Stimulated activated CD8-positive, alpha-beta memory T cell treated with anti-CD3 and anti-CD28 coated beads, Interleukin-7, amount 100 ng/mL, for 4 hours (primary cell): ENCODE data around the gene ALDH8A1.
A peak's percentile ranks its signal among the peaks of the same experiment; 100 is the strongest.
"Not testable (repeated sequence)": the region's sequence is repeated elsewhere in the genome, so short reads cannot be mapped to it uniquely, and the experiment has no call there.

Source experiments
- DNase-seq, 2 donors: peaks; one replicate each; pipeline ENCODE4 v3.0.0-alpha.2; 2020; ENCODE audit warnings: low read depth in 2 of 2

Gene ALDH8A1

DNA sequence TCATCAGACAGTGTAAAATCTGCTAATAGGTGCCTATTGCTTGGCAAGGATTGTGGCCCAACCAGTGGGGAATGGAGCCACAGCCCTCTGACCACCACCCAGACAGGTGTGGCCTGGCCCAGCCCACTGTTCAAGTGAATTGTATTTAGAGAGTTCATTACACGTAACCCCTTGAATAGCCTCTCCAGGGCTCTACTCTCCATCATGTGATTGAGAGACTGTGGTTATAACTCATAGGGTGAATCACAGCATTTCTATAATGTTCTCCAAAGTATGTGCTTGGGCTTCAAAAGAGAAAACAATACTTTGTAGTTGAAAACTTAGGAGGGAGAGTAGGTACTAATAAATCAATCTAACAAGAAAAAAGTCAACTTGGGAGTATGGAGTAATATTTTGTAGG lies 38.4 kb downstream of the ALDH8A1 start:
- no peak for DNase-seq

- no peak for DNase-seq
These were observed 39.3 kb downstream of the ALDH8A1 start for GRCh38 chr6:134910593-134910935.

- no peak for DNase-seq
These were observed 40.0 kb downstream of the ALDH8A1 start for GRCh38 chr6:134909701-134910592.

DNA sequence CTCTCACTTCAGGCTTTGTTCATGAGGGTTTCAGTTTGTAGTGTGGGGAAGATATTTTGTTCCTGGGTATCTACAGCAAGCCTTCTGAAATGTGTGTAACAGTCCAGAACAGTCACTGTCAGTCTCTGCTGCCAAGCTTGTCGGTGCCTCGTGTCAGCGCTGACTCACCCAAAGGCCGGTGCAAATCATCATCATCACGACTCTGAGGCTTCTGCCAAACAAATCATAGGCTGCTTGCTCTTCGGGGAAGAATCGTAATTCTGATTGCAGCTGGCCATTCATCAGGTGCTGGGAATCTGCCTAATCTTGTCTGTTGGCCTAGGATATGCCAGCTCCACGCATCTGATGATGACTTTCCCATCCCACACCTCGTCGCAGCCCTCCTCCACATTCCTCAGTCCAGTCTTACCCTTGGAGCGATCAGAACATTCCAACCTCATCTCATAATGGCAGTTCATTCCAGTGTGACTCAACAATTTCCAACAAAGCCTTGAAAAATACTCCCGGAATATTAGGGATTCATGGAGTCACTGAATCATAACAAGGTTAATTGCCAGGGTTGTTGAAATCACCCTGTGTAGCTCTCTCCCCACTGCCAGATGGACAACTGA lies 40.9 kb downstream of the ALDH8A1 start:
- DNase-seq = no peak

GRCh38 chr6:134904731-134905130 lies 45.2 kb downstream of the ALDH8A1 start:
- not testable (repeated sequence) for DNase-seq

DNA sequence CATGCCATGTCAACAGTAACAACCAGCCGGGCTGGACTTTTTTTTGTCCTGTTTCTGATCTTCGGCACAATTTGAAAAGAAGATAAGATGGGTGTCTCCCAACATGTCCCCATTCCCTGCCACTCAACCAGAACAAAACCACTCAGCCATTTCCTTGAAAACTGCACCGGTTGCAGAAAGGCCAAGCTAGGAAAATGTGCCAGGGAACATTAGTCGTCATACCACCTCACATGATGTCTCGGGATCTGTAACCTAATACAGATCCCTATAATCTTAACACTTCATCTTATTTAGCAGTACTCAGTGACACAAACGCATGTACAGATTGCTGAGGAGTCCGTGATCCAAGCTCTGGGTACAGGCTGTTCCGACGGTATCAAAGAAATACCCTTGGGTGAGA lies 46.5 kb downstream of the ALDH8A1 start:
- DNase-seq = no peak

- DNase-seq = no peak
These were observed 47.0 kb downstream of the ALDH8A1 start for GRCh38 chr6:134902936-134903335.

DNA sequence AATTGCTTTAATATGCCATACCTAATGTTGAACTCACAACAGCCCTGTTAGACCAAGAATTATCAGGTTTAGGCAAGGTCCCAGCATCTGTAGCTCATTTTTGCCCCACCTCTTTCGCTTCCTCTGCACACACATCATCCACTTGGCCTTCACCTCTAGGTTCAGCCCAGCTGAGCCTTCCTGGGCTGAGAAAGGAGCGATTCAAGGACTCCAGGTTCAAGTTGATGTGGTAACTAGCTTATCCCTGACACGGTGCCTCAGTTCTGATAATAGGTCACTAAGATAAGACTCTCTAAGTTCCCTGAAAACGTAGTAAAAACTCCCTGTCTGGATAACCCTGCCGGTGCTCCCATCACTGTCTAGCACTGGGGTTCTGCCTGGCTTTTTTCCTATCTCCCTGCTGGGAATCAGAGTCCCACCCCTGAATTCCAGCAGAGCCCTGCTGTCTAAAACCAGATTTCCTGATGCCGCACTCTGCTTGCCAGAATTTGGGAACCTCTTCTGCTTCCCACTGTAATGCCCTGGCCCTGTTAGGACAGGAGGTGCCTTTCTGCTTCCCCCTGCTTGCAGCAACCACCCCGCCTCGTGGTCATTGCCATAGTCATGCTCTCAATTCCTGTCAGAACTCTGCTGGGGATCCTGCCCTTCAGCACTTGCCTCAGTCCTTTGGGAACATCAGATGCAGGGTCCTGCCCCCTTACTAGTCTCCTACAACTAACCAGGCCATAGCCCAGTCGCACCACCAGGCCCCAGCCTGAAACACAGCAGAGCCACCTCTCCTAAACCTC lies 47.6 kb downstream of the ALDH8A1 start:
- DNase-seq = no peak

GRCh38 chr6:134898575-134898974 lies 51.3 kb downstream of the ALDH8A1 start:
- no peak for DNase-seq

DNA sequence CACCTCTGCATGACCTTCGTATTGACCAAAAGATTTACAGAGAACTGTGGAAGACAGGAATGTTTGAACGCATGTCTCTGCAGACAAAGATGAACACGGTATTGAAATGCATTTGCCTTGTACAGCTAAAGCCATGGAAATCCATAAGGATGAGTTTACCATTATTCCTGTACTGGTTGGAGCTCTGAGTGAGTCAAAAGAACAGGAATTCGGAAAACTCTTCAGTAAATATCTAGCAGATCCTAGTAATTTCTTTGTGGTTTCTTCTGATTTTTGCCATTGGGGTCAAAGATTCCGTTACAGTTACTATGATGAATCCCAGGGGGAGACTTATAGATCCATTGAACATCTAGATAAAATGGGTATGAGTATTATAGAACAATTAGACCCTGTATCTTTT lies 51.7 kb downstream of the ALDH8A1 start:
- not testable (repeated sequence) for DNase-seq

GRCh38 chr6:134896910-134897309 lies 53.0 kb downstream of the ALDH8A1 start:
- no peak for DNase-seq

- no peak for DNase-seq
These were observed 55.1 kb downstream of the ALDH8A1 start for GRCh38 chr6:134894800-134895199.

- no peak for DNase-seq
These were observed 57.5 kb downstream of the ALDH8A1 start for GRCh38 chr6:134892362-134892761.

- no peak for DNase-seq
These were observed 58.3 kb downstream of the ALDH8A1 start for GRCh38 chr6:134891633-134892032.

DNA sequence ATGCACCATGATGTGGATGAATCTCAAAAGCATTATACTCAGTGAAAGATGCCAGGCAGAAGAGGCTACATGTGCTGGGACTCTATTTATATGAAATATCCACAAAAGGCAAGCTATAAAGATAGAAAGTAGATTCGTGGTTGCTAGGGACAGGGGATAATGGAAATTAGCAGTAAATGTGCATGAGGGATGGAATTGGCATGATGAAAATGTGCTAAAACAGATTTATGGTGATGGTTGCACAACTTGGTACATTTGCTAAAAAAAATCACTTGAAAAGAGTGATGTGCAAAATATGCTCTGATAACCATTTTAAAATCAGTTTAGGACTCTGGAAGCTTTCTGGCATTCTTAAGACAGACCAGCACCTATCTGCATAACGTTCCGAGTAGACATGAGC lies 61.6 kb downstream of the ALDH8A1 start:
- no peak for DNase-seq

DNA sequence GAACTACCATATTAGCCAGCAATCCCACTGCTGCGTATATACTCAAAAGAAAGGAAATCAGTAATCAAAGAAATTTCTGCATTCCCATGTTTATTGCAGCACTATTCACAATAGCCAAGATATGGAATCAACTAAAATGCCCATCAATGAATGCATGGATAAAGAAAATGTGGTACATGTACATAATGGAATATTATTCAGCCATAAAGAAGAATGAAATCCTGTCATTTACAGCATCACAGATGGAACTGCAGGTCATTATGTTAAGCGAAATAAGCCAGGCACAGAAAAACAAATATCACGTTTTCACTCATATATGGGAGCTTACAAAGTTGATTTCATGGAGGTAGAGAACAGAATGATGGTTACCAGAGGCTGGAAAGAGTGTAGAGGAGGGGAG lies 65.1 kb downstream of the ALDH8A1 start:
- DNase-seq = no peak

DNA sequence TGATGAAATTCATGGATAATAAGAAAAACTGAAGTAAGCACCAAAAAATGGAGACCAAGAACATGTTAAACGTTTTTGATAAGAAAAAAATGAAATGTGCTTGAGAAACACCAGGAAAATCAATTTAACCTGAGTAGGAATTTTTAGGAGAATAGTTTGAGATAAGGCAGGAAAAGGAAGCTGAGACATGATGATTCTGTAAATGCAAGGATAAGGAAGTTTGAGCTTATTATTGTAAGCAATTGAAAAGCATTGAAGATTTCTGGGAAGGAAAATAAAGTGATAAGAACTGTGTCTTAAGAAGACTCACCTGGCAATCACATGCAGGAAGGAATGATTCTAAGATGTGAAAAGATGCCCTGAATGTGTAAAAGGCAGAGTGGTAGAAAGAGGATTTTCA lies 66.6 kb downstream of the ALDH8A1 start:
- no peak for DNase-seq

- peak; percentile 7 to 17 for DNase-seq
These were observed 67.4 kb downstream of the ALDH8A1 start for GRCh38 chr6:134882426-134883038.

- DNase-seq = no peak
These were observed 69.3 kb downstream of the ALDH8A1 start for GRCh38 chr6:134880487-134881190.

- DNase-seq = no peak
These were observed 71.8 kb downstream of the ALDH8A1 start for GRCh38 chr6:134878136-134878535.

DNA sequence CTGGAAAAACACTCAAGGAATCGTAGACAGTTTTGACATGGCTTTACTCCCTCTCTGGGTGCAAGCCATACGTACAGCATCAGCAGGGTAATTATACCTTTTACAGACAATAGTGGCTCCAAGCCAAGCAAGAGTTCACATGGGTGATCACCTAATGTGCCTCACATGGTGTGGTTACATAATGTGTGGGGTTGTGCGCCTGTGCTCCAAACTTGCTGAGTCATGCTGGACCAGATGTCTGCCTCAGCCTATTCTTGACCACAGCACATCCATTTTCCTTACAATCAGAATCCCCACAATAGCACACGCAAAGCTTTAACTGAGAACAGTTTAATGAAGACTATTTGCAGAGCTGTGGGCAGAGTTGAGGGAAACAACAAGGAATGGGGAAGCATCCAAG lies 74.5 kb downstream of the ALDH8A1 start:
- no peak for DNase-seq
